ENCODE measurements around the gene NUDT8.

DNA sequence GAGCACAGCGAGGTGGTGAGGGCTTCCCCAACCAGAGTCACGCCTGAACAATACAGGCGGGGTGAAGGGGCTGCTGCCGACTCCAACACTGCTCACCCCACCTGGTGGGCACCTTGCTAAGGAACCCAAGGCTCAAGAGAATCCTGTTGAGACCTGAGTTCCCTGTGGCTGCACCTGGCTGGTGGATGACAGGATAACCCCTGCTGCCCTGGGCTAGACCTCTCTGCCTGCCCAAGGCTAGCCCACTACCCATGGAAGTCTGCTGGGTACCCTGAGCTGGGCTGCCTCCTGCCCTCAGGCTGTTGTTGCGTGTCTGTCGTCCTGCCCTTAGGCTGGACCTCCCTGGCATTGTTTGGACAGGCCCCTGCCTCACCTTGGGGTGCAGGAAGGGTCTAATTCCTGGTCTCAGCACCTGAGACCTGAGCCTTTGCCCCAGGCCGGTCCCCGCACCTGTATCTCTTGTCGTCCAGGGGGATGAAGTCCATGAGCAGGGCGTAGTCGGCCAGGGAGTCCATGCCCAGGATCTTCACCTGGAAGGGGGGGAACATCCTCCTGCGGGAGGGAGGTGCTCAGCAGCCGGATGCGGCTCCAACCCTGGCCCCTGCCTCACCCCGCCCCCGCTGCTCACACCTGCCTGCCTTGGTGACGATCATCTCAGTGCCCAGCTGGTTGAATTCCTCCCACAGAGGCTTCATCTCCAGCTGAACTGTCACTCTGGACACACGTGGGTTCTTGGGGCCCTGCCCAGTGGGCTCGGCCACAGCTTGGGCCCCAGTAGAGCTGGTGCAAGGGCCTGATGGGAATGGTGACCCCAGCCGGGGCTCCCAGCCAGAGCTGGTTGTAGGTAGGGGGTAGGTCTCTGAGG lies 4.9 kb upstream of the NUDT8 start:
- no peak for TF ChIP-seq POLR2A (IDR thresholded peaks at IDR 0.05; ENCODE audit: low read length)
- no peak for TF ChIP-seq GATA1 (IDR thresholded peaks at IDR 0.05; ENCODE audit: low read depth, low read length)

Measured in erythroblast (primary cell).